ENCODE measurements around the gene PRRG2.

Gene PRRG2

GRCh38 chr19:49581007-49581508 is at the start of gene PRRG2:
TSS of gene PRRG2 (plus strand) at chr19:49581316. CDS start at chr19:49583220, 1,904 bp downstream.
- no peak for DNase-seq (ENCODE audit: low read depth, low spot score)

GRCh38 chr19:49533551-49534488 is 47.3 kb upstream of the PRRG2 start:
- H3K27ac ChIP-seq = peak overlapping the region; percentile 78
- DNase-seq (ENCODE audit: low read depth, low spot score) = no peak

More at GRCh38 chr19:49581007-49581508, at the start of gene PRRG2:
- no peak for TF ChIP-seq EZH2 (IDR thresholded peaks at IDR 0.05)
- no peak for TF ChIP-seq POLR2AphosphoS5 (IDR thresholded peaks at IDR 0.05; ENCODE audit: borderline replicate concordance, low read depth, low read length)
- no peak for TF ChIP-seq FOXP2 (optimal IDR thresholded peaks at IDR 0.05; ENCODE audit: control extremely low read depth, extremely low read length, insufficient read depth)
- Histone ChIP-seq H3K4me3 (peak within 1 kb of the TSS; percentile 100), H3K9ac (ENCODE audit: insufficient read length) (peak within 1 kb of the TSS; percentile 91), H3K9me3 (ENCODE audit: low read depth, low read length) (no peaks in the 10 kb centered on the region), H3K27ac (peak within 1 kb of the TSS; percentile 72; the same call in 1 of the 2 replicates), H3K36me3 (ENCODE audit: insufficient read depth, low read length) (peaks cover 7% of the 10 kb centered on the region)

GRCh38 chr19:49534632-49535385 is 46.3 kb upstream of the PRRG2 start:
- peak overlapping the region; percentile 78 for H3K27ac ChIP-seq
- H3K36me3 ChIP-seq (ENCODE audit: insufficient read depth, low read length) = peaks cover 85% of the 10 kb centered on the region
- no peak for DNase-seq (ENCODE audit: low read depth, low spot score)
- no peak overlapping the region for H3K4me3 ChIP-seq
- H3K9ac ChIP-seq (ENCODE audit: insufficient read length) = no peak overlapping the region
- no peaks in the 10 kb centered on the region for H3K9me3 ChIP-seq (ENCODE audit: low read depth, low read length)
- TF ChIP-seq EZH2 (IDR thresholded peaks at IDR 0.05) (no peak), POLR2AphosphoS5 (IDR thresholded peaks at IDR 0.05; ENCODE audit: borderline replicate concordance, low read depth, low read length) (peak; percentile 0; the same call in 1 of the 2 replicates)

More at GRCh38 chr19:49533551-49534488, 47.3 kb upstream of the PRRG2 start:
- TF ChIP-seq POLR2AphosphoS5 (IDR thresholded peaks at IDR 0.05; ENCODE audit: borderline replicate concordance, low read depth, low read length) (no peak), FOXP2 (optimal IDR thresholded peaks at IDR 0.05; ENCODE audit: control extremely low read depth, extremely low read length, insufficient read depth) (no peak), EZH2 (IDR thresholded peaks at IDR 0.05) (no peak)
- no peak overlapping the region for H3K4me3 ChIP-seq
- H3K9me3 ChIP-seq (ENCODE audit: low read depth, low read length) = no peaks in the 10 kb centered on the region
- peaks cover 82% of the 10 kb centered on the region for H3K36me3 ChIP-seq (ENCODE audit: insufficient read depth, low read length)
- no peak overlapping the region for H3K9ac ChIP-seq (ENCODE audit: insufficient read length)

DNA sequence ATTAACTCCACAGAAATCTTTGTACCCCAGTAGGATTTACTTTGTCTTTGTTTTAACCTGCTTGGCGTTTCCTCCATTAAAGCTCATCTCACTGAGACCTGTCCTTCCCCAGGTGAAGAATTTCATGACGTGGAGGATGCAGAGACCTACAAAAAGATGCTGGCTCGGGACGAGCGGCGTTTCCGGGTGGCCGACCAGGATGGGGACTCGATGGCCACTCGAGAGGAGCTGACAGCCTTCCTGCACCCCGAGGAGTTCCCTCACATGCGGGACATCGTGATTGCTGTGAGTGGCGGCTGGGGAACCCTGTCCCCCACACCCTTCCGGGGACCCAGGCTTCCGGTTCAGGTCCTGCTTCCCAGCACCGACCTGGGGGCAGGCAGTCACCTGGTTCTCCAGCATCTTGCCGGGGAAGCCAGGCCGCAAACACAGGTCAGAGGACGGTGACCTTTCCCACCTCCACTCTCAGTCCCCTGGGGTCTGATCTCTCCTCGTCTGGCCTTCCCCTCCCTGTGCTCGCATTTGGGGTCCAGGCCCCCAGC is 44.1 kb upstream of the PRRG2 start:
- H3K36me3 ChIP-seq (ENCODE audit: insufficient read depth, low read length) = peaks cover 90% of the 10 kb centered on the region
- H3K4me3 ChIP-seq = no peak overlapping the region
- no peaks in the 10 kb centered on the region for H3K9me3 ChIP-seq (ENCODE audit: low read depth, low read length)
- no peak for TF ChIP-seq POLR2AphosphoS5 (IDR thresholded peaks at IDR 0.05; ENCODE audit: borderline replicate concordance, low read depth, low read length)
- H3K27ac ChIP-seq = peak overlapping the region; percentile 46; the same call in 1 of the 2 replicates
- no peak for DNase-seq (ENCODE audit: low read depth, low spot score)
- no peak overlapping the region for H3K9ac ChIP-seq (ENCODE audit: insufficient read length)

- H3K27ac ChIP-seq = peak overlapping the region; percentile 64; the same call in 1 of the 2 replicates
Observed at GRCh38 chr19:49538643-49539042, 42.5 kb upstream of the PRRG2 start.

GRCh38 chr19:49539192-49539952 is 41.7 kb upstream of the PRRG2 start:
- Histone ChIP-seq H3K27ac (peak overlapping the region; percentile 64), H3K36me3 (ENCODE audit: insufficient read depth, low read length) (peaks cover 87% of the 10 kb centered on the region), H3K9me3 (ENCODE audit: low read depth, low read length) (no peaks in the 10 kb centered on the region), H3K9ac (ENCODE audit: insufficient read length) (no peak overlapping the region), H3K4me3 (no peak overlapping the region)
- no peak for TF ChIP-seq EZH2 (IDR thresholded peaks at IDR 0.05)
- TF ChIP-seq FOXP2 (optimal IDR thresholded peaks at IDR 0.05; ENCODE audit: control extremely low read depth, extremely low read length, insufficient read depth) = no peak
- TF ChIP-seq POLR2AphosphoS5 (IDR thresholded peaks at IDR 0.05; ENCODE audit: borderline replicate concordance, low read depth, low read length) = no peak
- DNase-seq (ENCODE audit: low read depth, low spot score) = no peak

More at GRCh38 chr19:49538643-49539042, 42.5 kb upstream of the PRRG2 start:
- Histone ChIP-seq H3K9ac (ENCODE audit: insufficient read length) (no peak overlapping the region), H3K4me3 (no peak overlapping the region), H3K9me3 (ENCODE audit: low read depth, low read length) (no peaks in the 10 kb centered on the region), H3K36me3 (ENCODE audit: insufficient read depth, low read length) (peaks cover 89% of the 10 kb centered on the region)
- TF ChIP-seq POLR2AphosphoS5 (IDR thresholded peaks at IDR 0.05; ENCODE audit: borderline replicate concordance, low read depth, low read length) = no peak
- no peak for DNase-seq (ENCODE audit: low read depth, low spot score)

GRCh38 chr19:49541914-49542313 is 39.2 kb upstream of the PRRG2 start:
- H3K27ac ChIP-seq = no peak overlapping the region
- peaks cover 68% of the 10 kb centered on the region for H3K36me3 ChIP-seq (ENCODE audit: insufficient read depth, low read length)
- H3K4me3 ChIP-seq = no peak overlapping the region
- no peaks in the 10 kb centered on the region for H3K9me3 ChIP-seq (ENCODE audit: low read depth, low read length)
- no peak for TF ChIP-seq POLR2AphosphoS5 (IDR thresholded peaks at IDR 0.05; ENCODE audit: borderline replicate concordance, low read depth, low read length)
- no peak for TF ChIP-seq FOXP2 (optimal IDR thresholded peaks at IDR 0.05; ENCODE audit: control extremely low read depth, extremely low read length, insufficient read depth)
- TF ChIP-seq EZH2 (IDR thresholded peaks at IDR 0.05) = no peak
- DNase-seq (ENCODE audit: low read depth, low spot score) = no peak
- no peak overlapping the region for H3K9ac ChIP-seq (ENCODE audit: insufficient read length)

All from SK-N-MC (cell line).